HG03521 (cell line): Measurements from ENCODE around the gene PRR7.

Experiments
- ATAC-seq: cut with Tn5 transposase; IDR thresholded peaks from one replicate; pipeline ENCODE4 v1.9.1; 2021; ENCODE audit warnings: mild to moderate bottlenecking, moderate library complexity; ENCODE audit not compliant: unreplicated experiment

PRR7 gene

DNA sequence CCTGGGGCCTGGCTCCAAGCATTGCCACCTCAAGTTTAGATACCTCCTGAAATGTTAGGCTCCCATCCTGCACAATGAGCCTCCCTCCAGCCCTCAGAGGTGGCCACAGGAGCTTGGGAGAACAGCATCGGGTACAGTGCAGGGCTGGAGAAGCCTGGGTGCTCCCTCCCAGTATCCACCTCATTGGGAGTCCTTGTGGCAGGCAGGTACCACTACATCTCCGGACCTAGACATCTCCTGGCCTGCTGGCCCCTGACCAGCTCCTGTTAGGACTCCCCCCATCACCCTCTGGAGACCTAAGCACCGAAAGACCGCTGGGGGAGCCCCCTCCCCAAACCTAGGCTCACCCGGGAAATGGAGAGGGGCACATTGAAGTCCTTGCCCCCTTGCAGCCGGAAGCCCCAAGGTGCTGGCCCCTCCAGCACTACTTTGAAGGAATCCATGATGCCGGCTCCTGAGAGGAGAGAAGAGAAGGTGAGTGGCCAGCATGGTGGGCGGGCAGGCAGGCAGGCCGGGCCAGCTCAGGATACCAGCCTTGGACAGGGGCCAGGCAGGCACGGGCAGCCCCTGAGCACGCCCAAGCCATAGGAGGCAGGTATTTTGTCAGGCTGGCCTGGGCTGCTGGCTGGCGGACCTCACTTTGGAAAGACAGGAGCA lies 49.6 kb downstream of the PRR7 start:
- ATAC-seq = no peak

DNA sequence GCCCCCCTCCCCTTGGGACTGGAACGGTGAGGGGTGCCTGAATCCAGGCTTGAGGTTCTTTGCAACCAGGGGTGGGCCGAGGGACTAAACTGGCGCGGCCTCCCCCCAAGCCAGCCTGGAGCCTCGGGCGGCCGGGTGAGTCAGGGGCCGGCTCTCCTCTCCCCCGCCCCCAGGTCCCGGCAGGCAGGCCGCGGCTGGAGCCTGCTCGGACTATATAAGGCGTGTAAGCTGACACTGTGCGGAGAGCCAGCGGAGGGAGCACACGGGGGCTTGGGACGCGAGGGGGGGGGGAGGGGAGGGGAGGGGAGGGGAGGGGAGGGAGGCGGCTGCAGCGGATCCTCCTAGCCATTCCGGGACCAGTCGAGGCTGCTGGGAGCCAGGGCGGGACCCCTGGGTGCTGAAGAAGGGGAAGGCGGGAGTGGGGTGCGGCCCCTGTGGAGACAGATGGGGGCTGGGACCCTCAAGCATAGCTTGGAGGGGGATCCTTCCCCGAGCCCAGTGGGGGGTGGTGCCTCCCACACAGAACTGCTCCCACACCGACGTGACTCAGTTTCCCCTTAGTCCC lies 50.2 kb downstream of the PRR7 start:
- no peak for ATAC-seq

DNA sequence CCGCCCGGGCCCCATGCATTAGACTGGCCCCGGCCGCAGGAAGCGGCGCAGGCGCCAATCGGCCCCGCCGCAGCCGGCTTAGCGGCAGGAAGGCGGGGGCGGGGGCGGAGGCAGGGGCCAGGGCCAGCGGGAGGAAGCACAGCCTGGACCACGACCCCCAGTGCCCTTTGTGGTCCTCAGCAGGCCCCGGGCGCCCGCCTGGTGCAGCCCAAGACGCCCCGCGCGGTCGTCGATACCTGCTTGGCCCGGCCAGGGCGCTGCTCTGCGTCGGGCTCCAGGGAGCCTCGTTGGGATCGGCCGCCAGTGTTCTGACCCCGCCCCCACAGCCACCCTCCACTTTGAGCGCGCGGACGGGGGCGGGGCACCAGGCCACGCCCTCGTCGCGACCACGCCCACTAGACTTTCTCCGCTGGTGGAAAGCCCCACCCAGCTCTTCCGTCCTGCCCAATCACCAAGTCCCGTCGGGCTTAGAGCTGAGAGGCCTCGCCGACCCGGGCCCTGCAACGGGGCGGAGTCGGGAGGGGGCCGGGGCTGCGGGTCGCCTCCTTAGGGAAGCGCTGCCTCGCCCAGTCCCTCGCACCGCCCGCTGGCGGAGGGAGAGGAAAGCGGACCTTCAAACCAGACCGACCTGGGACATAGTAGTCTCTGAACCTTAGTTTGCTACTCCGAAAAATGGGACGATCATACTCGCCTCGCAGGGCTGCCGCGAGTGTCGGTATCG lies 50.8 kb downstream of the PRR7 start, which contains the start of gene PDLIM7:
Gene PDLIM7 (minus strand): TSS at position 313 of the 721 bp plus-strand sequence. CDS start 1,092 bp downstream, outside the sequence.
- ATAC-seq = peak; percentile 79

DNA sequence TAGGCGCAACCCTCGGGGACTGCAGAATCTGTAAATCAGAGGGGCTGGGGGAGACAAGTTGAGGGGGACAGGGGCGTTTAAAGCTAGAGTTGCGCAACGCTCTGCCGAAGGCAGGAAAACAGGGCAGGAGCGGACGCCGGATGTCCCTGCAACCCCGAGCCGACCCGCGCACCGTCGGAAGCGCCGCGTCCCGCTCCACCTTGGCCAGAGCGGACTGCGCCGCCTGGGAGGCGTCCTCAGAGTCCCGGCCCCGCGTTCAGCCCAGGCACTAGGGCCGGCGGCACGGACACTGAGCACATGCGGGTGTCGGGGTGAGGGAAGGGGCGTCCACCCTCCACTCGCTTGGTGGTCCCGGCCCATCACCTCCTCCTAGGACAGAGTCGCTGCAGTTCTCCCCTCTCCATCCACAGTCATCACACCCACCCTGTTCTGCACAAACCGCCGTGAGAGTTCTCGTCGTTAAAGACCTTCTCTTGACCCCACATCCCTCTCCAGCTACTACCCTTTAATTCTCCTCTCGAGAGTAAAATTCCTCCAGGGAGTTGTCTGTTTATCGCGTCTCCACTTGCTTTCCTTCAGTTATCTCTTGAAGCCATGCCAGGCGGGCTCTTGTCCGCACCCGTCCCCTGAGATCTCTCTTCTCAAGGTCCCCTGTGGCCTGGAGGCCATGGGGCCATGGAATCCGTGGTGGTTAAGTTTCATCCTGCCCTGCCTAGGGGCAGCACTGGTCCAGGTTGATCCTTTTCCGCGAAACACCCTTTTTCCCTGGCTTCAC lies 51.6 kb downstream of the PRR7 start:
- no peak for ATAC-seq

DNA sequence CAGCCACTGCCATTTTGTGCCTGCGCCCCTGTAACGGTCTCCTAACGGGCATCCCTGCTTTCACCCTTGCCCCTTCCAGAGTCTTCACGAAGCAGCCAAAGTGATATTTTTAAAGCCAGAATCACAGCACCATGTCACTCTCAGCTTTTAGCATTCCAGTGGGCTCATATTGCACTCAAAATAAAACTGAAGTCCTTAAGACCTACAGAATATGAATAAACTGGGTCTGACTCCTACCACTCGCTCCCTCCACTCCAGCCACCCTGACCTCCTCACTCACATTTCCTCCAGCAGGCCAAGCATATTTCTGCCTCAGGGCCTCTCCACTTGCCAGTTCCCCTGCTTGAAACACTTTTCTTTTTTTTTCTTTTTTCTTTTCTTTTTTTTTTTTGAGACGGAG lies 53.2 kb downstream of the PRR7 start:
- no peak for ATAC-seq

DNA sequence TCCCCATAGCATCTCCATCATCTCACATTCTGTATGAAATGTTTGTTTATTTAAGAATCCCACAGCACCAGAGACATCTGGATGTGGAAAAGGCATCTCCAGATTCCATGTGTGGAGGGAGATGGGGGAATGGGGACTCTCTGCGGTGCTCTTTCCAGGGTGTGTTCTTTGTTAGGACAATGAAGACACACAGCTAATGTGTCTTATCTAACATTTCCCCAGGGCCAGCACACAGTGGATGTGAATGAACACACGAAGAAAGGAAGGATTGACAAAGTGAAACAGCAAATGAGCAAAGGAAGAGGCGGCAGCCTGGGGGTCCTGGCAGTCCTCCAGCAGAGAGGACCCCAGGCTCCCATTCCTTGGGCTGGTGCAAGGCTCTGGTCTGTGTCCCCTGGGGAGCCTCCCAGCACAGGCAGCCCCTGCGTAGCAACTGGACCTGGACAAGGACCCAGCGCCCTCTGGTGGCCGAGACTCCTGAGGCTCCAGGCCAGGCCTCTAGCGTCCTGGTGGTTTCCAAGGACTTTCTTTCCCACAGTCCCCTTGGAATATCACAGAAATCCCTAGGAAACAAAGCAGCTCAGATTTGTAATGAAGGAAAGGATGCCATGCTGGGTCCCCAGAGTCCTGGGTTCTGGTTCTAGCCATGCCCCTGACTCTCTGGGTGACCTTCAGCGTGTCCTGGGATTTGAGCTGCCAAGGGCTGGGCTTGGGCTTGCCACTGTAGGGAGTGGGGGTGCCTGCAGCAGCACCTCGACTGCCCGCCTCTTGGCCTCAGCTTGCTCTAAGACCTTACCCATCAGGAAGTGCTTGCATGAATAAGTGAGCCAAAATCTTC lies 54.3 kb downstream of the PRR7 start:
- peak; percentile 23 for ATAC-seq

DNA sequence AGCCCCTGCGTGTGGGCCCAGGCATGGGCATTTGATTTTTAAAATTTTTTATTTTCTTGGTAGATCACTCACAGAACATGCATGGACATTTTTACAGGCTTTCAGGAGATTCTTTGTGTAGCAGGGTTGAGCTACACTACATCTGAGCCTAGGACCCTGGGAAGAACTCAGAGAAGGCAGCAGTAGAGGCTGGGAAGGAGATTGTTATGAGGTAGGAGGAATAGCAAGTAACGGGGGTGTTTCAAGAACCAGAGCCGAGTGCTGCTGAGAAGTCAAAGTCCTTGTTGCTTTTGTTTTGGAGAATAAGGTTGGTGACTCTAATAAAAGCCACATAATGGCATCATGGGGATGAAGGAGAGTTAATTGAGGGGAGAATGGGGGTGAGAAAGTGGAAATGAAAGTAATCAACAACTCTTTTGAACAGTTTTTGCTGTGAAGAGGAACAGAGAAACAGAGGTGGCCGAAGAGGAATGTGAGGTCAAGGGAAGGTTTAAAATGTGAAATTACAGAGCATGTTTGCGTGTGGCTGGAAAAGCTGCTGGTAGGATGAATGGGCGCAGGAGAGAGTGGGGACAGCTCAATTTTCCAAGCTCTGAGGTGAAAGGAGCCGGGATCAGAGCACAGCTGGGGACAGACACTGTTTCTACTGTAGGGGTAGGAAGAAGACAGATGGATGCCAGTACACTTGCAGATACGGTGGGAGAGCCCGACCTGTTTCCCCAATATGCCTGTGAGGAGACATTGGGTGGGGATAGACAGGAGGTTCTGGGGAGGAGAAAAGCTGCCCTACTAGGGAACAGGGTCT lies 55.5 kb downstream of the PRR7 start:
- no peak for ATAC-seq

DNA sequence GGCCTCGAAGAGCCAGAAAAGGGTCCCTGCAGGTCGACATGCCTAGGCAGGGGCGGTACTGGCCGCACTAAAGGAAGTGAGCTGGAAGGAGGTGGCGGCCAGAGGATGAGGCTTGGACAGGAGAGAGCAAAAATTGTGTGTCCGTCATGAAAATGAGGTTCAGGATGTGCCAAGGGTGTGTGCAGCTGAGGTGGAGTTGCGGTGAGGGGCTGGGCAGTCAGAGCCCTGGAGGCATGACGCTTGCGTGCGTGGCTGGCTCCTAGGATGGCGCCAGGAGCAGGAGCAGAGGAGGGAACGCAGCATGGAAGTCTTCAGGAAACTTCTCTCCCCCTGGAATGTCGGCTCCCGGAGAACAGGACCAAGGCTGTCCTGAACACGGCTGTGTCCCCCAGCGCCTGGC lies 56.3 kb downstream of the PRR7 start:
- no peak for ATAC-seq

DNA sequence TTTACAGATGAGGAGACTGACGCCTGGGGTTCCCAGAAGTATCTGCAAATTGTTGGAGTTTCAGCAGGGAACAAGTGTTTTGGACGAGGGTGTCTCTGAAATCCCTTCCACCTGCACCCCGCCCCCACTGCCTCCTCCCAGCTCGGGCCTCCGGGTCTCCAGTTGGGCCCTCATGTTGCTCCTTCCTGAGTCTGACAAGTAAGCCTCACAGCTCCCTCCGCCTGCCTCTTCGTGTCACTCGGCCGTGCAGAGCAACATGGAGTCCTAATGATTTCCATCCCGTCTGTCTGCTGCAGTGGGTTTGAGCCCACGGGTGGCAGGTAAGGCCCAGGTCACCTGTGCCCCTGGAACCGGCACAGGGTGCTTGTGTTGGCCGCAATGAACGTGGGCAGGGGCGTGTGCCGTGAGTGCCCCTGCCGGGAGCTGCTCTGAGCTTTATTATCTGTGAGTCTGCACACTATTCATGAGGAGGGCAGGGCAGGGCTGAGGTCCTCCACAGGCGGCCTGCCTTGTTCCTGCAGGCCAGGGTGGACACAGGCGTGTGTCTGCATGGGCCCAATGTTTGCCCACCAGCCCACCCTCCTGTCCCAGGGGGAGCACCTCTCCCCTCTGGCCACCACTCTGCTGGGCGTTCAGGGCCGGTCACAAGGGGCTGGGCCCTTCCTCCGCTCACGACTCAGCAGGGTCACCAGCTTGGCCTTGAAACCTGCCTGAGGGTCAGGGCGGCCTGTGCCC lies 56.9 kb downstream of the PRR7 start:
- no peak for ATAC-seq

DNA sequence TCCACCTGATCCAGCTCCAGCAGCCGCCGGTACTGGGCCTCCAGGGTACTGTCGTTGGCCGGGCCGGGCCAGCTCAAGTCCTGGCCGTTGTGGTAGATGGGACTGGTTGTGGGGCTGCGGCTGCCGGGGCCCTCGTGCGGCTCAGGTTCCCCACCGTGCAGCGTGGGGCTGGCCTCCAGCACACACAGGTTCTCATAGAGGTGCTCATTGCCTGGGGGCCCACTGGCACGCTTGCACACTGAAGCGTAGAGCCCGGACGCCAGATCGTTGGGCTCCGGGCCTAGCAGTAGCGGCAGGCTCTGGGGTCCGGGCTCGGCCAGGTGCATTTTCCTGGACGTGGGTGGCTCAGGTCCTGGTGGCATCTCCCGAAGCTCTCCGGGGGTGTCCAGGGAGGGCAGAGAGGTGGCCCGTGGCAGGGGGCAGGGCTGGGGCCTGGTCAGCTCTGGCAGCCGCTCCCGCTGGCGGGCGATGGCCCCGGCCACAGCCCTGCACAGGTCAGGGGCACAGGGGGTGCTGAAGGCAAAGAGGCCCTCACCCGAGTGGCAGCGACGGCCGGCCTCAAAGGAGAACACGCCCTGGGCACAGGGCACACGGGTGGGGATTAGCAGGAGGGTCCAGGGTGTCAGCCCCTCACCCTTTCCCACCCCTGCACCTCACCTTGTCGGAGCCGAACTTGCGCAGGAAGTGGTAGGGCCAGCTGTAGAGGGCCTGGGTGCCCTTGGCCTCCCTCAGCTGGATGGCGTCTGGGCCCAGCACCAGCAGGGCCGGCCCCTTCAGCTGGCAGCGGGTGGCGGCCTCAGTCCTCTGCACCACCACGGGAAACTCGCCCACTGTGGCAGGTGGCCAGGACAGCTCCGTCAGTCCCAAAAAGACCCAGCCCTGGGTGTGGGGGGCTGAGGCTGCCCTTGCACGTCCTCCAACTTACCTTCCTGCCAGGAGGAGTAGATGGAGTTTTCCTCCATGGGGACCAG lies 57.8 kb downstream of the PRR7 start:
- no peak for ATAC-seq

DNA sequence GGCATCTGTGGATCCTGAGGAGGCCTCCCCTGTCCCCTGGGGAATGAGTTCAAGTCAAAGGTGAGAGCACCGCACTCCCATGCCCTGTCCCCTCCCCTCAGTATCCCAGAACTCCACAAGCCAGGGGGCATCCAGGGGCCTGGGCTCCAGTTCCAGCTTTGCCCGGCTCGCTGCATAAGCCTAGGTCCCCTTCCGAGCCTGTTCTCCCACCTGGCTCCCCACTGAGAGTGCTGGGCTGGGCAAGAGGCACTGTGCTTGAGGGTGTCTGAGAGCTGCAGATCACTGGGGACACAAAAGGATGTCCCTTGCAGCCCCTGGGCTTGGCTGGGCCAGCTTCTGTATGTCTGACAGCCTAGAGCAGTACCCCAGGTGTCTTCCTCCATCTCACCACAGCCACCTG lies 58.5 kb downstream of the PRR7 start:
- no peak for ATAC-seq
